G401.6 (cell line): ENCODE results near the gene VRK3.

Source experiments
- FAIRE-seq: peaks from 2 replicates; lab custom pipeline; 2012; peaks lifted over from hg19 to GRCh38; lab: Jason Lieb, UNC

The VRK3 gene

GRCh38 chr19:49929611-49930482, 95.3 kb downstream of the VRK3 start:
- FAIRE-seq, result peak; percentile 92

GRCh38 chr19:49929121-49929610, 96.0 kb downstream of the VRK3 start, which contains the start of the genes ATF5 and NUP62:
ATF5 (plus strand) TSS chr19:49929205; CDS start chr19:49930851, 1,646 bp downstream.
NUP62 (minus strand) TSS chr19:49929504; CDS start chr19:49909807, 19,697 bp downstream.
- FAIRE-seq, result no peak

GRCh38 chr19:49927526-49928264, 97.5 kb downstream of the VRK3 start:
- no peak for FAIRE-seq

- no peak for FAIRE-seq
Measured at GRCh38 chr19:49926515-49926914, 98.7 kb downstream of the VRK3 start.
